GM19099 (cell line): Measurements from ENCODE around the gene ADORA2A.

Experiments
- POLR2A ChIP-seq: IDR thresholded peaks from 3 replicates; pipeline ENCODE4 v1.6.1; 2011; ENCODE audit warnings: low read depth; ENCODE audit not compliant: insufficient read length; ENCODE audit errors: extremely low read depth

The ADORA2A gene

DNA sequence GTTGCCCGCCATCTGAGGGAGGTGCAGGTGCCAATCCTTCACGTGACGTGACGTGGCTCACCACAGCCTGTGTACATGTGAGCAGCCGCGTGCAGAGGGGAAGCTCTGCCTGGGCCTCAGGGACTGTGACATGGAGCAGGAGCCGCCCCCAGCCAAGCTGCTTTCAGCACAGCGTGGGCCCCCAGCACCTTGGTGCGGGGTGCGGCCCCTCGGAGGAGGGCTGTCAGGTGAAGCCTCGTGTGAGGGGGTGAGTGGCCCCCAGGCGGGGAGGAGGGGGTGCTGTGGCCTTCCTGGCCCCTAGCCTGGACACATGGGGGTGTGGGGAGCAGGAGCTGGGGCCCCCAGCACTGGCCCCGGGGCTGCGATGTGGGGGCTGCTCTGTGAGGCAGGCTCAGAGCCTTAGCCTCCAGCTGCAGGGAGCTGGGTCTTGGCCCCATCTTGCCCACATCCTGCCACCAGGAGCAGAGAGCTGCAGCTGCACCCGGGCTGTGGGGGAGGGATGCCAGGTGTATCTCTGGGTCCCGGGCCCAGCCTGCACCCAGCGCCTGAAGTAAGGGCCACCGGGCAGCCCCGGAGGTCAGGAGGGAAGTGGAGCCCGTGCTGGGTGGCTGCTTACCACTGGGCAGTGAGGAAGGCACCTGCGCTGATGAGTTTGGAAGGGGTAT lies at the start of gene ADORA2A:
Gene ADORA2A, plus strand, starts transcription at position 100 of the 665 bp plus-strand sequence. CDS start 5,806 bp downstream, outside the sequence.
- TF ChIP-seq POLR2A = no peak

DNA sequence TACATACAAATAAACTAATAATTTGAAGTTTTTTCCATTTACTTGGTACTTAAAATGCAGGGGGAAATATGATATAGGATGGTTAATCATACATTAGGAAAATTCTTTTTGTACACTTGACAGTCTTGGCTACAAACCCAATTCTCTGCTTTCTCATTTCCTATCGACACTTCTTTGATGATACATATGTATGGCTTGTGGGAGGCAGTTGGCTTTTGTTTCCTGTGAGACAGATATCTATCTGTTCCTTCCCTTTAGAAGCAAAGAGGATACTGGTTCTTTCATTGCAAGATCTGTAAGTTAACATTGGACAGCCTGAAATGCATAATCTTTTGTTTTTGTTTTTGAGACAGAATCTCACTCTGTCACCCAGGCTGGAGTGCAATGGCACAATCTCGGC lies 47.9 kb upstream of the ADORA2A start:
- no peak for TF ChIP-seq POLR2A

DNA sequence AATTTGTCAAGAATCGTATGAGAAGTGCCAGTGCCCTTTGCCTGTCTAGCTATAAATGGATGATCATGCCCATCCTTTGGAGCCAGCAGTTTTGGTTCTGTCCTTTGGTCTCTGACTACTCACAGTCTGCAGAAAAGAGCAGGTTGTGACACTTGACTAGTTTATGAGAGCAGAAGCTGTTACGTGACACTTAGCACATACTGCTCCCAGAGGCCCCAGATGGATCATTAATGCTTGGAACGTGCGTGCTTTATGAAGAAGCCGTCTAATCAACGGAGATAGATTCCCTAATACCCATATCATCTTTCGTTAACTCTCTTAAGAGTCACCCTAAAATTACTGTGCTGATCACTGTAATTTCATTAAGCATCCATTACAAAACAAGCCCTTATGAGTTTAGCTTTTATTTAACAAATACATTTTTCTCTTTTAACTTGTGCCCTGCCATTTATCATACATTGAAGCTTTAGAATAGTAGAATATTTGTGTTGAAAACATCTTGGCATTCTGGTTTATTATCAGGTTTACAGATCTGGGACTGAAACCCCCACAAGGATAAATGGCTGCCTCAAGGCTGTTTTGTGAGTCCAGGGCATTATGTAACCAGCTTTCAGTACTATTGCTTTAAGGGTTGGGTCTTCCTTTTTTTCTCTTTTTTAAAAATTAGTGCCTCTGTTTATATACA lies 47.0 kb upstream of the ADORA2A start:
- TF ChIP-seq POLR2A = no peak

DNA sequence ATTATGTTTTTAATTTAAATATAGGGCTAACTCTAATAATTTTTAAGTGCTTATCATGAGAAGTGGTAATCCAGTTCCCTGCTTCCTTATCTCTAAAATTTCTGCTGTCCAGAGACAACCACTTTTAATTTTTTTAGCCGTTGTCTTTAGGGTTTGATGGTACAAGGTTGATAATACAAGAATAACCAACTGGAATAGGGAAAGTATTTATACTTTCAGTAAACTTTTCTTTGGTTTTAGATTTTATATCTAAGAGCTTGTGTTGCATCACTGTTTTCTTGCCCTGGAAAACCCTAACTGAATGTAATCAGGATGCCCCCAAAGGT lies 46.5 kb upstream of the ADORA2A start:
- no peak for TF ChIP-seq POLR2A

DNA sequence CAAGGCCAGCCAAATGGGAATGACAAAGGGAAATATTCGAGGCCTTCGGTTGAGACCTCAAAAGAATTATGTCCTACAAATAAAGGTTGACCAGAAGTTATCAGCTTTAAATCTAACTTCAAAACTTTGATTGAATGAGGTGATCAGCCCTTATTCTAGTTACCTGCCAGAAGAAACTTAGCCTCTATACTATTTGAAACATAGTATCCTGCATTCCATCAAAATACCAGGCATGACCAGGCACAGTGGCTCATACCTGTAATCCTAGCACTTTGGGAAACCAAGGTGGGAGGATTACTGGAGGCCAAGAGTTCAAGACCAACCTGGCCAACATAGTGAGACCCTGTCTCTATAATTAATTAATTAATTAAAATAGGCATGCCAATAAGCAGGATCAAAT lies 44.3 kb upstream of the ADORA2A start:
- TF ChIP-seq POLR2A = no peak

DNA sequence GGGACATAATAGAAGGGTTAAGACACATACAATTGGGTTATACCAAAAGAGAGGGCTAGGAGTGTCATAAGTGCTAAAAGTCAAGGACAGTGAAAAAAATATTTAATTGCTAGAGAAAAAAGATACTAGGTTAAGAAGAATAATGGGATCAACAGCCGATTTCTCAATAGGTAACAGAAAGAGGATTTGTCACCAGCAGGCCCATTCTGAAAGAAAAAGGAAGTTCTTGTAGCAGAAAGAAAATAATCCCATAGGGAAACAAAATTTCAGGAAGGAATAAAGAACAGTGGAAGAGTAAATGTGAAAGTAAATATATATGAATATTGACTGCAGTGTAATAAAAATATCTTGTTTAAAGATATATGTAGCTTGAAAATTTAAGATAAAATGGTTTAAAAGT lies 43.3 kb upstream of the ADORA2A start:
- TF ChIP-seq POLR2A = no peak

DNA sequence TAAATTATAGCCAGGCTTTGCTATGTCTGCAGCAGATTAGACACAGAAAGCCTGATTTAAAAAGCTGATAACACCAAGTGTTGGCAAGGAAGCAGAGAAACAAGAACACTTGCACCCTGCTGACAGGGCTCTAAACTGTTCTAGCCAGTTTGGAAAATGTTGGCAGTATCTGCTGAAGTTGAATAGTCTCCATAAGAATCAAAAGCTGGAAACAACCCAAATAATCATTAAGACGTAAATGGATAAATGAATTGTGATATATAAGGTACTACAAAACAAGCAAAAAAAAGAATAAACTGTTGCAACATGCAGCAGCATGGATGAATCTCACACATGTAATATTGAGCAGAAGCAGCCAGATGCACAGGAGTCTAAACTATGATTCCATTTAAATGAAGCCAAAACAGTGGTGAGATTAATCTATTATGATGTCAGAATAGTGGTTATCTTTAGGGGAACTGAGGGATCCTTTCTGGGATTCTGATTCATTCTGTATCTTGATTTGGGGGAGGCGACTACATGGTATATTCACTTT lies 40.4 kb upstream of the ADORA2A start:
- no peak for TF ChIP-seq POLR2A

DNA sequence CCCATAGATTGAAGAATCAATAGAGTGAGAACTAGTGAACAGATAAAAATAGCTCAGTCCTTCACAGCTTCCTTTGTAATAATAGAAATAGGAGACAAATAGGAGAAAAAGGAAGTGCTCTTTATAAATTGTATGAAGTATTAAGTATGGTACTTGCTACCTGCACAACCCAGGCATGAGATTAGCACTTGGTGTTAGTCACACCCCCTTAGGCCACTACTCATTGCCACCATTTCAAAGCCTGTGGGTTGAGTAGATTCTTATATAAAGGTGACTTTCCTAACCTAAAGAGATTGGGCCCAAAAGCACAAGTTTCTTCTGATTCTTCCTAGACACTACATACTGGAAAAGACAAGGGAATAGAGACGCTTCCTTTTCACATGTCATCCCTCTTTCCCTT lies 37.7 kb upstream of the ADORA2A start:
- TF ChIP-seq POLR2A = no peak

DNA sequence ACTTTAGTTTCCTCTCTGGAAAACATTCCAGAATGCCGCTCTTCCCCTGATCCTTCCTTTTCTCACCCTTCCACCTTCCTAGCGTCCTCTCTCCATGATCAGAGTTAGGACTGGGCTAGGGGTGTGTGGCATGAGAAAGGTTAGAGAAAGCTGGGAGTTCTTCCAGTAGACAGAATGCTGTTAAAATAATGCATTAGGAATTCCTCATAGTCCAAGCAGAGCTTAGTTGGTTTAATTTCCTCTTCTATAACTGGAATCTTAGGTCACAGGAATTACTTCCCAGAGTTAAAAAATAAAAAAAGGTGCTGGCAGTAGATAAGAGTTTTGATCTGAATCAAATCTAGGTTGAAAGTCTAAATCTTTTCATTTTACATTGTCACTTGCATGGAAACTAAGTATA lies 37.2 kb upstream of the ADORA2A start:
- no peak for TF ChIP-seq POLR2A

DNA sequence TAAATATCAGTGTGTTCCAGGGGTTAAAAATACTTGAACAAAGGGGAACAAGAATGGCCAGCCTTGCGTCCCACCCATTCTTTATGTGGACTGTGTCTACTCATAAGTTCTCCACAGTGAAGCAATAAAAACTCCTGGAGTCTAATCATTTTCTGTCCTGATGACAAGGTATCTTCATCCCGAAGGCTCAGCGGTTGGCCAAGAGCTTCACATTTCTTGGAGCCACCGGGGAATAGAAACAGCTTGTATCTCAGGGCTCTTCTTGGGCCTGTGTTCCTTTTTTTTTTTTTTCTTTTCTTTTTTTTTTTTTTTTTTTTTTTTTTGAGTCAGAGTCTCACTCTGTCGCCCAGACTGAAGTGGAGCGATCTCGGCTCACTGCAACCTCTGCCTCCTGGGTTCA lies 36.8 kb upstream of the ADORA2A start:
- no peak for TF ChIP-seq POLR2A

DNA sequence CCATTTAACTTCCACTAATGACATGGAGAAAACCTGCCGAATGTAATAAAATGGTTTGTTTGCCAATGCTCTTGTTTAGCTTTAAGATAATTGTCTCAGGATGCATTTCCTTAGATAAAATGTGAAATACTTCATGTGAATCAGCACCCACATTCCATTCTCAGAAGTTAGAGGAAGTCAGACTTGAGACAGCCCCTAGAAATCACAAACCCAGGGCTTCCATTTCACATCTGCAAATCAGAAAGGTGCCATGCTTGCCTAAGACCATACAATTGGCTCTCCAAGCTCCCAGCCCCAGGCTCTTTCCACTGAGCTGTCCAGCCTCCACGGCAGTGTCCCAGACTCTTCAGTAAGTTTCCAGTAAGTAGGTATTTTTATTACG lies 35.6 kb upstream of the ADORA2A start:
- no peak for TF ChIP-seq POLR2A

DNA sequence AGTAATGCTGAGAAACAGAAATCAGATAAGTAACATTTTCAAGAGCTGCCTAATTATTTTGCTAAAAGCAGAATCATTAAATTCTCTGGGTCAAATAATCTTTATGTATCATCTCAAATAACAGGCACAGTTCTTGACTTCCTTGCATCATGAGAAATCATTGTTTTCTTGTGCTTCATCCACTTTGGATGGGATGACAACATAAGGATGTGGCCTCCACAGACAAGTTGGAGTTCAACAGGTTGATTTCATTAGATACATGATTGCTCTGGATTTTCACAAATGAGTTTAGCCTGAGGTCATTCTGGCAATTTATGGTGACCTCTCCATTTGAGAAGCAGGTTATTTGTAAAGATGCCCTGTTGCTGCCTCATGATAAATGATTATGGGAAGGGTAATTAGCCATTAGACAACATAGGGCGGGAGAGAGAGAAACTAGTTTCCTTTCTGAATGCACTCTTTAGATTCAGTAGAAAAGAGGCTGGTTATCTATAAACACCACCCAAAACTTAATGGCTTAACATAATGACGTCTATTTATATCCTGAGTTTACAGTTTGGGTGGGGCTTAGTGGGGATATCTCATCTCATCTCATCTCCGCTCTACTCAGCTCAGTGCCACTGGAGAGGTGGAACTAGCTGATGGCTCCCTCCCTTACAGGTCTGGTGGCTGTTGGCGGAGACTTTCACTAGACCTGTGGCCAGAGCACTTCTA lies 35.0 kb upstream of the ADORA2A start:
- no peak for TF ChIP-seq POLR2A

DNA sequence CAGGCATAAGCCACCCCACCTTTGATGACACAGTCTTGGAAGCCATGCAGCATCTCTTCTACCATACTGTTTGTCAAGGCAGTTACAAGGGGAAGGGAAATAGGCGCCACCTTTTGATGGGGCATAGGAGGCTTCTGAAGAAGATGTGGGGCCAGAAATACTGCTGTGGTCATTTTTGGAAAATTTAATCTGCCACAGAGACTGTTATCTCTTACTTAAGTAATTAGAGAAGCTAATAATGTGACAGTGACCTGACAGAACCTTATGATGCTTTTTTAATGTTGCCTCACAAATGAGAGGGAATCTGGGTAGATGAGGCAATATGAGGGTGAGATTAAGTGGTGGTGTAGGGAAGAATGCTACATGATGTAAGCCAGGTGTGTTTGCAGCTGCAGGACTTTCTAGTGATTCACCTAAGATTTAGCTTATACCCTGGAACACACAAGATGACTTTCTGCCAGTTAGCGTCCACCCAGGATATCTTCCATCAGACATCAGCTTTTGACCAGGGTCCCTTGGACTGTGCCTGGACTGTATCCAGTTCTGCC lies 34.3 kb upstream of the ADORA2A start:
- TF ChIP-seq POLR2A = no peak

DNA sequence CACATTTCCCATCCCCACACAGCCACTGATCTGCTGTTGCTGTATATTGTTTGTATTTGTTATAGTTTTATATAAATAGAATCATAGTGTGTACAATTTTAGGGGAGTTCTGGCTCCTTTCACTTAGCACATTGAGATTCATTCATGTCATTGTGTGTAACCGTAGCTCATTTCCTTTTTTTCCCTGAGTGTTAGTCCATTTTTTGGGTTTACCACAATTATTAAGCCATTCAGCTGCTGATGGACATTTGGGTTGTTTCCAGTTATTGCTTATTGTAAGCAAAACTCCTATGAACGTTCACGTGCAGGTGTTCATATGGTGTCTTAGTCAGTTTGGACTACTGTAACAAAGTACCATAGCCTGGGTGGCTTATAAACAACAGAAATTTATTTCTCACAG lies 33.6 kb upstream of the ADORA2A start:
- TF ChIP-seq POLR2A = no peak

DNA sequence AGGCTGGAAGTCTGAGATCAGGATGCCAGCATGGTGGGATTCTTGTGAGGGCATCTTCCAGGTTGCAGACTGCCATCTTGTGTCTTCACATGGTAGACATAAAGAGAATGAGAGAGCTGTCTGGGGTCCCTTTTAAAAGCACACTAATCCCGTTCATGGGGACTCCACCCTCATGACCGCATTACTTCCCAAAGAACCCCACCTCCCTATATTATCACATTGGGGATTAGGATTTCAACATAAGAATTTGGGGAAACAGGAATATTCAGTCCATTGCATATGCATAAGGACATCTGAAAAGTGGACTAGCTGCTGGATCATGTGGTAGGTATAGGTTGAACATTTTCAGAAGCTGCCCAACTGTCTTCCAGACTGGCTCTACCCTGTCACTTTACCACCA lies 33.1 kb upstream of the ADORA2A start:
- no peak for TF ChIP-seq POLR2A

DNA sequence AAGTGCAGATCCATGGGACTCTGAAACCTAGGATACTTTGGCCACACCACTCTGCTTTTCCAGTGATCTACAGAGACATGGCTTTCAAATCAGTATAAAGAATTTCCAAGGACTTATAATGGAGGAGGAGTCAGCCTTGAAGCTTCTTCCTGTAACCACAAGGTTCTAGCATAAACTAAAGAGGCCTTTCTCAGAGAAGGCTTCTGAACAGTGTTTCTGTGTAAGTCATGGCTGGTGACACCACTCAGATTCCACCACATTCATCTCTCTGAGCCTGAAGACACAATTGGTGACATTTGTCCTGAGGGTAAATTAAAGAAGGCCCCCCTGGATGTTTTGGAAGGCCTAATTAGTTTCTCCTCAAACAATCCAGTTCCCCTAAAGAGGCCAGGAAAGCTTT lies 29.0 kb upstream of the ADORA2A start:
- TF ChIP-seq POLR2A = no peak

DNA sequence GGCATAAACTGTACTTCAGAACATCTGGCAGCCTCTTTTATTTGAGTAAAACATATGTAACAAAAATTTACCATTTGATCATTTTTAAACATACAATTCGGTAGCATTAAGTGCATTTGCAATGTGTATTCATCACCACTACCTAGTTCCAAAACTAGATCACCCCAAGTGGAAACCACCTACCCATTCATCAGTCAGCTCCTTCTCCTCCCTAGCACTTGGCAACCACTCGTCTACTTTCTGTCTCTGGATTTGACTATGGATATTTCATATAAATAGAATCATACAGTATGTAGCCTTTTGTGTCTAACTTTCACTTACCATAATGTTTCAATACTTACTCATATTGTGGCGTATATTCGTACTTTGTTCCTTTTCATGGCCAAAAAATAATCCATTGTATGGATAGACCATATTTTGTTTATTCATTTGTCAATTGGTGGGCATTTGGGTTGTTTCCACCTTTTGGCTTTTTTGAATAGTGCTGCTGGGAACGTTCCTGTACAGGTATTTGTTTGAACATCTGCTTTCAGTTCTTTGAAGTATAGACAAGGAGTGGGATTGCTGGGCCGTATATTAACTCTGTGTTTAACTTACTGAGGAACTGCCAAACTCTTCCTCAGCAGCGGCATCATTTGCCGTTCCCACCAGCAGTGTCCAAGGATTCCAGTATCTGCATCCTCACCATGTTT lies 27.2 kb upstream of the ADORA2A start:
- TF ChIP-seq POLR2A = no peak
